GM08714 (cell line): ENCODE data around the gene MSI2.
"Not testable (repeated sequence)": the region's sequence is repeated elsewhere in the genome, so short reads cannot be mapped to it uniquely, and the experiment has no call there.

Experiments used
- H3K4me3 ChIP-seq: fragments of 200-500 bp; sonication (Bioruptor generic); 2 replicates; pipeline ENCODE4 v1.5.1; 2014; ENCODE audit warnings: mild to moderate bottlenecking, low read length, inconsistent platforms
- ZNF274 ChIP-seq: IDR thresholded peaks from 2 replicates; pipeline ENCODE4 v1.6.1; 2012; ENCODE audit warnings: mild to moderate bottlenecking, low read depth, low read length

Gene MSI2

DNA sequence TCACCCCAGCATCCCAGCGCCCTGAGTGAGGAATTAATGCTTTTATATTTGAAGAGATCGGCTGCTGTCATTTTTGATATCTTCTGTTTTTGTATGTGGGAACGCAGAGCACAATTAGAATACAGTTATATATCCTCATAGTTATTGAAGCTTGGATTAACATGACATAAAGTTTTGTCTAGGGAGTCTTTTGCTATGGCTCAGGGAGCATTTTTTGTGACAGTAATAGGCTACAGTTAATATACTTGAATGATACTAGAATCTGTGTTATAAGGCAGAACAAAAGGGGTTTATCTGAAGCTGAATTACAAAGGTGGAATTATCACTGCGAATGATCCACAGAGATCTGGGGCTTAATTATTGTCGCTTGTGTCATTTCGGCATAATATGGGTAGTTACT, 239.4 kb downstream of the MSI2 start:
- TF ChIP-seq ZNF274: no peak
- H3K4me3 ChIP-seq: no peak overlapping the region

GRCh38 chr17:57496382-57496781, 240.1 kb downstream of the MSI2 start:
- H3K4me3 ChIP-seq: no peak overlapping the region
- no peak for TF ChIP-seq ZNF274

DNA sequence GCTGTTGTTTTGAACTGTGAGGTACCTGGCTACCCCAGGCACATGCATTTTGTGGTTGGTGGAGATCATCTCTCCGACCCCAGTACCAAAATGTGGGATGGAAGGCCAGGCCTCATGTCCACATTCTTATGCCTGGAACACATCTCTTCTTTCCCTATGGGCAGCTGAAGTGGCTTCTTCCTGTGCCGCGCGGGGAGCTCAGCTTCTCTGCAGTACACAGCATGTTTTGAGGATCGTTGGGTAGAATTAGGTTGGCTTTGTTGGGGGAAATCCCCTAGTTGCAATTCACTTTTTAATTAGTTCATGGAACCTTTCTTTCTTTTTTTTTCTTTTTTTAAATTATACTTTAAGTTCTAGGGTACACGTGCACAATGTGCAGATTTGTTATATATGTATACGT, 242.1 kb downstream of the MSI2 start:
- no peak for TF ChIP-seq ZNF274
- H3K4me3 ChIP-seq: no peak overlapping the region

DNA sequence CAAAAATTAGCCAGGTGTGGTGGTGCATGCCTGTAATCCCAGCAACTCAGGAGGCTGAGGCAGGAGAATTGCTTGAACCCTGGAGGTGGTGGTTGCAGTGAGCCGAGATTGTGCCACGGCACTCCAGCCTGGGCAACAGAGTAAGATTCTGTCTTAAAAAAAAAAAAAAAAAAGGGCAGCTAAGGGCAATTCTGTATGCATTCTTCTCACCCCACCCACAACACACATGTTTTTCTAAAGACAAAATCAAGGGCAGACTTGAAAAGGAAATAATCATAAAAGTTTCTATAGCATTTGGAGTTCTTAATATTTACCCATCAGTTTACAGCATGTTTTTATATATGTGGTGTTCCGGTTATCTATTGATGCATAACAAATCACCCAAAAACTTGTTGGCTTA, 242.9 kb downstream of the MSI2 start:
- H3K4me3 ChIP-seq: not testable (repeated sequence)

- no peak for TF ChIP-seq ZNF274
- no peak overlapping the region for H3K4me3 ChIP-seq
Measured at GRCh38 chr17:57499648-57500049, 243.3 kb downstream of the MSI2 start.

- TF ChIP-seq ZNF274: no peak
- H3K4me3 ChIP-seq: no peak overlapping the region
Measured at GRCh38 chr17:57501016-57501415, 244.7 kb downstream of the MSI2 start.

- no peak overlapping the region for H3K4me3 ChIP-seq
- TF ChIP-seq ZNF274: no peak
Measured at GRCh38 chr17:57502022-57502421, 245.7 kb downstream of the MSI2 start.

DNA sequence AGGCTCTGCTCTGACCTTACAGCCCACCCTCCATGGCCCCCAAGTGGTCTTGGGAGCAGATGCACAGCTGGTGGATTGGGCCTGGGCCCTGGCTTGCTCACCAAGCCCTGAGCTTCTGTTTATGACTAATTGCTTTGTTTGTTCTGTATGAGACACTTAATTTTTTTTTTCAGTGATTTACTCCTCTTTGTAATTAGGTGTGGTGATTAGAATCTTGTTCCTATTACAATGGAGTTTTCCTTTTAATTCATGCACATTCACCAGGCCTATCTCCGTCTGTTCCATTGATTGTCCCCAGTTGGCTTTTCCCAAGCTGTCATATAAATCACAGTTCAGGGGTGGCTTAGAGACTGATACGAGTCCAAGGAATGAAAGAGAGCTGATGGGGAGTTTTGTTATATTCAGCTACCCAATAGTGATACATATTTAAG, 246.5 kb downstream of the MSI2 start:
- TF ChIP-seq ZNF274: no peak
- no peak overlapping the region for H3K4me3 ChIP-seq

DNA sequence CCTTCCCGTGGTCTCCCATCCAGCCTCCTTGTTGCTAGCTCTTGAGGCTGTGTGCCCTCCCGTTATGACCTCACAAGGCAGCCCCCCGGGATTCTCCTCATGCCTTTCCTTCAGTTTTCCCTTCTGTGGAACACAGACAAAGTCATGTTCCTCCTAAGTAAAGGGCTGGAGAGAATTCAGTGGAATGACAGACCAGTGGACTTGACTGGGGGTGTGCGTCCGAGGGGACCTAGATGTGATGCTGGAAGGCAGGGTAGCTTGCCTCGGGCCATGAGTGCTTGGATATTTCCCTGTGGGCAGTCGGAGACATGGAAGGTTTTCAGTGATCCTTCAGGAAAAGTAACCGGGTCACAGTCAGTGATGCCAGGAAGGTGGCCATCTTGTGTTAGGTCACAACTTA, 247.9 kb downstream of the MSI2 start:
- H3K4me3 ChIP-seq: no peak overlapping the region
- no peak for TF ChIP-seq ZNF274

- no peak for TF ChIP-seq ZNF274
- H3K4me3 ChIP-seq: no peak overlapping the region
Measured at GRCh38 chr17:57505841-57506773, 249.8 kb downstream of the MSI2 start.

- no peak overlapping the region for H3K4me3 ChIP-seq
- TF ChIP-seq ZNF274: no peak
Measured at GRCh38 chr17:57506774-57507127, 250.4 kb downstream of the MSI2 start.

- TF ChIP-seq ZNF274: no peak
- H3K4me3 ChIP-seq: no peak overlapping the region
Measured at GRCh38 chr17:57507828-57508227, 251.5 kb downstream of the MSI2 start.

DNA sequence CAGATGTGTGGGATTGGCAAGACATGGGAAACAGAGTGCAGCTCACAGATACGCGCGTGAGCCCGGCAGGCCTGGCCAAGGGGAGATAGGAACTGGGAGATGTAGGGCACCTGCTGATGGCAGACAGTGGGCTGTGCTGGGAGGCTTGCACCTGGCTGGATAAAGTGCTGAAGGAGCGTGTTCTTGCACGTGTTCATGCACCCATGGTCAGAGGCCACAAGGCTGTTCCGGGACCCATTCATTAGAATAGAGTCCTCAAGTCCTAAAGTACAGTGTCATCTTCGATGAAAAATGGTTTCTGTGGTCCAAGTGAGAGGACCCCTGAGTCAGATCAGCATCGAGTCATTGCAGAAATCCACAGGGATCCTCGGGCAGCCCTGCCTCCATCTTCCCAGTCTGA, 252.3 kb downstream of the MSI2 start:
- no peak for TF ChIP-seq ZNF274
- no peak overlapping the region for H3K4me3 ChIP-seq

GRCh38 chr17:57511475-57512123, 255.3 kb downstream of the MSI2 start:
- no peak overlapping the region for H3K4me3 ChIP-seq
- no peak for TF ChIP-seq ZNF274

DNA sequence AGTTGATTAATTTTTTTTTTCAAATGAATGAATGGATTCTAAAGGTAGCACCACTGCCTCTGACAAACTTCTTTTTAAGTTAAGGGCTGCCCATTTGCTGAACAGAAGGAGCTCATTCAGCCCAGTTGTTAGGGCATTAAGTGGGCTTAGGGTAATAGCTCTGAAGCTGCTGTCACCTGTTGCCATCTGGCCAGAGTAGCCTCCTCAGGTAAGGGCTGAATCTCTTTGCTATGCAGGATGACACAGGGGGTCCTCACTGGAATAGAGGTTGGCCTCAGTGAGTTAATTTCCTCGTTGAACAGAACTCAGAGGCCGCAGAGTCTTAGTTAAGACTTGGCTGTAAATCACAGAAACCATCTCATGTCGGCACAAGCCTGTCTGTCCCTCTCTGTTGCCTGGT, 255.9 kb downstream of the MSI2 start:
- no peak for TF ChIP-seq ZNF274
- no peak overlapping the region for H3K4me3 ChIP-seq
